Mesenteric fat pad (tissue), 1 donor: ENCODE data around the gene ADAMTS2. TPM values are rescaled to one million over a fixed set of nuclear protein-coding genes. Genes with fewer than 3 reads are reported as not detected.
A peak's percentile ranks its signal among the peaks of the same experiment; 100 is the strongest.
"Not testable (repeated sequence)": the region's sequence is repeated elsewhere in the genome, so short reads cannot be mapped to it uniquely, and the experiment has no call there.

Experiments
- DNase-seq: peaks from one replicate; pipeline ENCODE4 v3.0.0-alpha.2; 2020; ENCODE audit warnings: low spot score
- total RNA-seq: library from RNA; stranded (reverse); fragmentation: NEBNext Ultra II Directional; extraction: Animal tissue kit (Norgen Biotek cat#: 25700); gene quantifications from one replicate; pipeline ENCODE4 v1.2.1, GENCODE V29; 2021
- donor health status: DM: yes; HTN: yes; CAD: no.

The ADAMTS2 gene
- total RNA-seq, 1 donor from 2014 or later, result 79.4 TPM

DNA sequence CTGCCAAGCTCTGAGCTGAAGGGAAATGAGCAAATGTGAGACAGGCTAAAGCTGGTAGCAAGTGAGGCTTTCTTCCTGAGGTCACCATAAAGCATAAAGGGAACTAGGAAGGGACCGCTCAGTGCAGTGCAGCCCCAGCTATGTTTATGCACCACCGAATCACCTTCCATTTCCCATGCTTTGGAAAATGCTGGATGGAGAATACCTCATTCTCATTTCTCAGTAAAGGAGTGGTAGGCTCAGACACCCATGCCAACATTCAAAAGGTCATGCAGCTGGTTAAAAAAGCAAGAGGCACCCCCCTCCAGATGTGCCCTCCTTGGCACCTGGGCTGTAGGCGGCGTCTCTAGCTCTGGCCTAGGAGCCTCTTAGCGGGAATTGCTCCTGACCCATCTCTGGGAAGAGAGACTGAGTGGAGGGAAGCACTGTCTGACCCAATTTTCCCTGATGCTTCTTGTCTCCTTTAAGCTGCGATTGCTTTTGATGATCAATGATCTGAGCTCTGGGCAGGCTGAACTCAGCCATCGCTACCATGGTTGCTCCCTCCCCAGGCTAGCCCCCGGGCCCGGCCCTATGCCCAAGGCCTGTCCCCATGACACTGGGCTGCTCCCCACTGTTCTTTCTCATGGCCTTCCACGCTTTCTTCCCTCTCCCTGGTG, 226.4 kb downstream of the ADAMTS2 start:
- peak; percentile 65 for DNase-seq

- DNase-seq, result no peak
These were observed 226.9 kb downstream of the ADAMTS2 start for GRCh38 chr5:179118338-179118737.

- peak; percentile 60 for DNase-seq
These were observed 229.3 kb downstream of the ADAMTS2 start for GRCh38 chr5:179115845-179116524.

- no peak for DNase-seq
These were observed 230.0 kb downstream of the ADAMTS2 start for GRCh38 chr5:179115307-179115706.

DNA sequence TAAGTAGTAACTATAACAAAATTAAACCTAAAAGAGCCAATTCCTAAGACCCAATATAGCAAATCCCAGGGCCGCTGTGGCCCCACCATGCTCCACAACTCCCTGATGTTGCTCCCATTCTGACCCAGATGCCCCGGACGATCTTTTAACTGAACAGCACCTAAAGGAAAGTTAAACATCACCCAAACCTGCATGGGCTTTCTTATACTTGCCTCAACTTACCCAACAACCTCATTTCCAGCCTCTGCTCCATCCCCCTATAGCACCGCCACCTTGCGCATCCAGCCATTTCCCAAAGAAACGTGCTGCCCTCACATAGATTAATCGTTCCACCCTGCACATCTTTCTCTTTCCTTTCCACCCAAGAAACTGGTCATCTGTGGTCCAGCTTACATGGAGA, 230.5 kb downstream of the ADAMTS2 start:
- peak; percentile 45 for DNase-seq

DNA sequence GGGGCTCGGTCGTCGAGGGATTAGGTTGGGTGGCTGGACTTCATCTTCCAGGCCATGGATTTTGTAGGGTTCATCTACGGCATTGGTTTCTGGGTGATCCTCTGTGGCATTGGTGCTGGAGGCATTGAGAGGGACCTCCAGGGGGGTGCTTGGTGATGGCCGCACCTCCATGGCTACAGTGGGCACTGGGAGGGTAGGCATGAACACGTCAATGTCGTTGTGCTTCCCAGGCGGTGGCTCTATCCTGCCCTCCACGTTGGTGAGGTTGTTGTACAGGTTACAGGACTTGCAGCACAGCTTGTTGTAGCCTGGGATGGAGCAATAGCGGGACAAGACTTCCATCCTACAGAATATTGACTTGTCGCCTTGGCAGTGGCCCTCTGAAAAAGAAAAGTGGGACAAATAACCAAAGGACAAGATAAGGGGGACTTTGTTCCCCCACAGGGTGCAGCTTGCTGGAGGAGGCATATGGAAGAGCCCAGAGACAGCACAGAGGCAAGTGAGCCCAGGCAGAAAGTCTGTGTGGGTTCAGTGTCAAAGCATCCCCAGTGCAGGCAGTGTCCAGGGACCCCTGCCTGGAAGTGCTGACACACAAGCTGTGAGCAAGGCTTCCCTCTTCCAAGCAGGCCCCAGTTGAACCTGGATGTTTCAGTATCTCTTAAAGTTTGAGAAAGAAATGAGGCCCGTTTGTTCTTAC, 231.2 kb downstream of the ADAMTS2 start:
- peak; percentile 59 for DNase-seq

DNA sequence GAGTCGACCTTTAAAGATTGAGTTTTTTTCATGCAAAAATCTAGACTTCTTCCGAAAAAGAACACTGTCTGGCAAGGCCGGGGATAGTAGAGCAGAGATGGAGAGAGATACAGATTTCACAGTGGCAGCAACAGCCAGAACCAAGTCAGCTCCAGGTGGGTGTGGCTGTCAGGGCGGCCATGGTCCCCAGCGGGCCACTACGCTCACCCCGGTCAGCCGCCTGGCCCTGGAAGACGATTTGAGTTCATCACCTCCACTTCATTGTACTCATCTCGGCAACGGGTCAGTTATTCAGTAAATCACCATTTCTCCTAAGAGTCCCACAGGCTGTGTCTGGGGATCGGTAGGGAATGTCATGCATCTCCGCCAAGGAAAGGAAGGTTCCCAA, 232.1 kb downstream of the ADAMTS2 start:
- DNase-seq, result no peak

DNA sequence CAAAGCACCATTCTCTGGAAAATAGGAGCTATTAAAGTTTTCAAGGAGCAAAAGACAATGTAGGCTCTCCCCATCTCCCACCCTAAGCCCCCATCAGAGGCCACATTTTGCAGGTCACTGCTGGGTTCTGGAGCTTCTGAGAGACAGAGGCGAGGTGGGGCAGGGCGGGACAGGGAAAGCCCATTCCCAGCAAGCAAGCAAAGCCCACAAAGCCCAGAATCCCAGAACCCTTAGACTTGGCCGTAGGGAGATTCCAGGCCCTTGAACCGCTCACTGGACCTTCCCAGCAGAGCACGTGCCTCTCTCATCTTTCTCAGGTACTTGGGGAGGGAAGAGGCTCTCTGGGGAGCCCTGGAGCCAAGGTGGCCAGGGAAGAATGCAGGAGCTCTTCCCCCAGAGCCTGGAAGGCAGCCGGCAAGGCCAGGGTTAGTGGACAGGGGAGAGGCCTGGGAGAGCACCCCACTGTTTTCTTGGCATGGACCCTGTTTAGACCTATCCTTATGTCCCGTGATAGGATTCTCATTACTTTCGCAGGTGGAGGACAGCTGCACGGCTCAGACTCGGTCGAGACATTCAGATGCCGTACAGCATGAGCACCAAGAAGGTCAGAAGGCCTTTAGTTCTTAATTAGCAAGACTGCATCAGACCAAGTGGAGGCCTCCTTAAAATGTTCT, 232.7 kb downstream of the ADAMTS2 start:
- no peak for DNase-seq

DNA sequence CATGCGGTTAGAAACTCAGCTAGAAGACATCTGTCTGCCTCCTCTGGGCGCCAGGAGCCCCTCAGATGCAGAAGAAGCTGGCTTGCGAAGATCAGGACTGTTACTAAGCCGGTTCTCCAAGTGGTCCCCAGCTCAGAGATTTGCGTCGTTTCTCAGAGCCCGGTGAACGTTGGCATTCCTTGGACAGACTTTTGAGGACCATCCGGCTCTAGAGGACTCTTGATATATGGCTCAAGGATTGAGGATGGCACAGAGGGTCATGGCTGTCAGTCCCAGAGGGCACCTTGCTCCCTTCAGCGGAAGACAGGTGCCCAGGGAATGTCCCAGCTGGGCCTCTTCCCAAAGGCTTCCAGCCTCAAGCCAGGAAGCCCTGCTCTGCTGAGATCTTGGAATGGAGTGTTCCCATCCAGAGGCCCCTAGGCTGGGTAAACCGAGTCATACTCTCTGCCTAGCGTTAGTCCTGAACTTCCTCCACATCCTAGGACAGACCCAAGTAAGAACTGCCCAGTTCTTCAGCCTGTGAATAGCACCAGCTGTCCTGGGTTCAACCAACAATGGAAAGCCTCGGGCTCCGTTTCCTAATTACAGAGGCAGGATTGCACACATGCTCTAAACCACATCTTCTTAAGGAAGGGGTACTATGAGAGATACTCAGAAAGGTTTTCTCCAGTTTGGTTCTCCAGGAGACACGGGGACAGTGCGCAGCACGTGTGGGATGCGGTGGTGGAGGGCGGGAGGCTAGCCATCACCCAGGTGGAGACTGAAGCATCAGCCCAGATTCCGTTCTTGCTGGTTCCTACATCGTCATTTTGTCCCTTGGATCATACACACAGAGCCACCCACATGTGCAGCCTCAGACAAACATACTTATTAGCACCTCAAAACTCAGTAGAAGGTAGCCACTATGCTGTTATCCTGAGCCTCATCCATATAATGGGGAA, 233.7 kb downstream of the ADAMTS2 start:
- peak; percentile 67 for DNase-seq

GRCh38 chr5:179110528-179110927, 234.7 kb downstream of the ADAMTS2 start:
- DNase-seq, result peak; percentile 64

DNA sequence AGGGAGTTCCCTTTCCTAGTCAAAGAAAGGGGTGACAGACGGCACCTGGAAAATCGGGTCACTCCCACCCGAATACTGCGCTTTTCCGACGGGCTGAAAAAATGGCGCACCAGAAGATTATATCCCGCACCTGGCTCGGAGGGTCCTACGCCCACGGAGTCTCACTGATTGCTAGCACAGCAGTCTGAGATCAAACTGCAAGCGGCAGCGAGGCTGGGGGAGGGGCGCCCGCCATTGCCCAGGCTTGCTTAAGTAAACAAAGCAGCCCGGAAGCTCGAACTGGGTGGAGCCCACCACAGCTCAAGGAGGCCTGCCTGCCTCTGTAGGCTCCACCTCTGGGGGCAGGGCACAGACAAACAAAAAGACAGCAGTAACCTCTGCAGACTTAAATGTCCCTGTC, 244.0 kb downstream of the ADAMTS2 start:
- not testable (repeated sequence) for DNase-seq

DNA sequence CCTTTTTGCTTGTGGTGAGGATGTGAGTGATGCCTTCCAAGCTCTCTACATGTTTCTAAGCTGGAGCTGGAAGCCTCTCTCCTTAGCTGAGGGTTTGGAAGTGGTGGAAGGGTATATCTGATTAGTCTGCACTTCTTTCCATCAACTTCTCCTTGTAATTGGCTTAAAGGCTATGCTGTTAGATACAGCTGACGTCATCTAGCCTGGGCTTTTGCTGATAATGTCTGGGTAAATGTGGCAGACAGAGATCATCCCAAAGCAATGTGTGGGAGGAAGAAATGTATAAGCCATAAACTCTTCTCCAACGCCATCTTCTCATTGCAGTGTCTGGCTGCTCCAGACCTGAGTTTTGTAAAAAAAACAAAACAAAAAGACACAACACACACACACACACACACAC, 255.8 kb downstream of the ADAMTS2 start:
- DNase-seq, result no peak

DNA sequence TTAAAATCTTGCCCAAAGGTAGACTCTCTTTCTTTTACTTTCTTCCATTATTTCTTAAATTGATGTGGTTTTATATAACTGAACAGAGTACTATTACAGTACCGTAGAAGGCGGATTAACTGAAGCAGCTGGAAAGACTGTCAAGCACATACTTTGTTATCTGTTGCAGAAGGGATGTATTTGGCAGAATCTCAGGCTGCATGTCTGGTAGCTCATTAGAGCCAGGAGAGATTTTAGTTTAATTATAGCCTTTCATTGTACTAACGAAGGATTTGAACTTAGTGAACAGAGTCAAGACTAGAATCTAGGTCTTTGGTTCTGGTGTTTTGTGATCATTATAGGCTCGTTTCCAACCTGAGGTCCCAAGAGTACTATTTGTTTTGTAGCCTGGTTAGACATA, 264.5 kb downstream of the ADAMTS2 start:
- DNase-seq, result no peak

DNA sequence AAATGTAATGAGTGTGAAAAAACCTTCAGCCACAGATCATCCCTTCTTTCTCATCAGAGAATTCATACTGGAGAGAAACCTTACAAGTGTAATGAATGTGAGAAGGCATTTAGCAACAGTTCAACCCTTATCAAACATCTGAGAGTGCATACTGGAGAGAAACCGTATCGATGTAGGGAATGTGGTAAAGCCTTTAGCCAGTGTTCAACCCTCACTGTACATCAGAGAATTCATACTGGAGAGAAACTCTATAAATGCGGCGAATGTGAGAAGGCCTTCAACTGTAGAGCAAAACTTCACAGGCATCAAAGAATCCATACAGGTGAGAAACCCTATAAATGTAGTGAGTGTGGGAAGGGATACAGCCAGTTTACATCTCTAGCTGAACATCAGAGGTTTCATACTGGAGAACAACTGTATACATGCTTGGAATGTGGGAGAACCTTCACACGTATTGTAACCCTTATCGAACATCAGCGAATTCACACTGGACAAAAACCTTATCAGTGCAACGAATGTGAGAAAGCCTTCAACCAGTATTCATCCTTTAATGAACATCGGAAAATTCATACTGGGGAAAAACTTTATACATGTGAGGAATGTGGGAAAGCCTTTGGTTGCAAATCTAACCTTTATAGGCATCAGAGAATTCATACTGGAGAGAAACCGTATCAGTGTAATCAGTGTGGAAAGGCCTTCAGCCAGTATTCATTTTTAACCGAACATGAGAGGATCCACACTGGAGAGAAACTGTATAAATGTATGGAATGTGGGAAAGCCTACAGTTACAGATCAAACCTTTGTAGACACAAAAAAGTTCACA, 265.9 kb downstream of the ADAMTS2 start:
- no peak for DNase-seq

DNA sequence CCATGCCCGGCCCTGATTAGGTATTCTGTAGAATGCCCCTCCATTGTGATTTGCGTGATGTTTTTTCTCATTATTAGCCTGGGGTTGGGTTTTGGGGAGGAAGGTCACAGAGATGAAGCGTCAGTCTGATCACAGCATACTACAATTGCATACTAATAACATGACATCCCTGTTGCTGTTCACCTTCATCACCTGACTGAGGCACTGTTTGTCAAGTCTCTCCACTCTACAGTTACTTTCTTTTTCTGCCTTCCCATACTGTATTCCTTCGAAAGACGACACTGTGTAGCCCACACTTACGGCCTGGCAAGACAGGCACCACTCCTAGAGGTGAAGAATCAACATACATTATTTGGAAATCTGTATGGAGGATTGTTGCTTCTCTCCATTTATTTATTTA, 279.6 kb downstream of the ADAMTS2 start:
- DNase-seq, result no peak

DNA sequence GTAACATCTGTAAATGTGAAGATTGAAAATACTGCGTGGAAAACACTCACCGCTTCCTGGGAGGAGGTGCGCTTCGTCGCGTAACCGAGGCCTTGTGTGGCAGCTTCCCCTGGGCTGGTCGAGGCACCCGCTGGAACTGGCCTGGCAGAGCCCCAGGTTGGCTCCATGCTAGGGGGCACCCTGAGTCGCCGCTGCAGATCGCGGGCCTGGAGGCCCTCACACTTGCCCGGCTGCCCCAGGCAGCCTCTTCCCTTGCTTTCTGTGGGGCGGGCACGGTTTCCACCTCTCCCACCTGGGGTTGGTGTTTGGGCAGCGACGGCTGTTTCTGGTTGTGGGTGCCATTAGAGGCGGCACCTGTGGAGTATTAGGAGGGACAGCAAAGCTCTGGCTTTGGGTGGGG, 284.2 kb downstream of the ADAMTS2 start:
- DNase-seq, result no peak
